NCI-H1694 treated with DMSO at 0.1 percent for 48 hours (cell line): ENCODE data around the gene LRRC63.
A peak's percentile ranks its signal among the peaks of the same experiment; 100 is the strongest.
"Not testable (repeated sequence)": the region's sequence is repeated elsewhere in the genome, so short reads cannot be mapped to it uniquely, and the experiment has no call there.

ENCODE experiments used
- DNase-seq: peaks from one replicate; lab custom pipeline; 2025; lab: John Stamatoyannopoulos, UW

The LRRC63 gene

GRCh38 chr13:46235286-46235685, 23.6 kb downstream of the LRRC63 start:
- no peak for DNase-seq

- DNase-seq, result no peak
Observed at GRCh38 chr13:46265292-46265691, 53.6 kb downstream of the LRRC63 start.

GRCh38 chr13:46267166-46267565, 55.4 kb downstream of the LRRC63 start:
- DNase-seq, result no peak

- no peak for DNase-seq
Observed at GRCh38 chr13:46270416-46270815, 58.7 kb downstream of the LRRC63 start.

GRCh38 chr13:46274094-46274698, 62.5 kb downstream of the LRRC63 start:
- DNase-seq, result no peak

- DNase-seq, result no peak
Observed at GRCh38 chr13:46278474-46278873, 66.7 kb downstream of the LRRC63 start.

GRCh38 chr13:46281779-46282178, 70.1 kb downstream of the LRRC63 start:
- no peak for DNase-seq

- DNase-seq, result not testable (repeated sequence)
Observed at GRCh38 chr13:46283912-46284824, 72.4 kb downstream of the LRRC63 start.

- no peak for DNase-seq
Observed at GRCh38 chr13:46286972-46287371, 75.2 kb downstream of the LRRC63 start.

GRCh38 chr13:46288570-46289259, 77.0 kb downstream of the LRRC63 start:
- DNase-seq, result peak; percentile 16

- DNase-seq, result no peak
Observed at GRCh38 chr13:46289260-46289955, 77.7 kb downstream of the LRRC63 start.

GRCh38 chr13:46290434-46290833, 78.7 kb downstream of the LRRC63 start:
- DNase-seq, result no peak

GRCh38 chr13:46293436-46293835, 81.7 kb downstream of the LRRC63 start:
- DNase-seq, result no peak

- no peak for DNase-seq
Observed at GRCh38 chr13:46295491-46296114, 83.9 kb downstream of the LRRC63 start.

- DNase-seq, result no peak
Observed at GRCh38 chr13:46296115-46296822, 84.5 kb downstream of the LRRC63 start.

- DNase-seq, result no peak
Observed at GRCh38 chr13:46296921-46297320, 85.2 kb downstream of the LRRC63 start.

GRCh38 chr13:46297361-46297811, 85.7 kb downstream of the LRRC63 start:
- DNase-seq, result no peak

- no peak for DNase-seq
Observed at GRCh38 chr13:46303742-46304385, 92.1 kb downstream of the LRRC63 start.

- no peak for DNase-seq
Observed at GRCh38 chr13:46304546-46304945, 92.8 kb downstream of the LRRC63 start.

- DNase-seq, result no peak
Observed at GRCh38 chr13:46307554-46307953, 95.8 kb downstream of the LRRC63 start.
